ENCODE measurements around the gene ADAM11. TPM values are rescaled to one million over a fixed set of nuclear protein-coding genes. Genes with fewer than 3 reads are reported as not detected.

Gene ADAM11
- total RNA-seq, 2 donors from 2014 or later = 0.42 TPM

DNA sequence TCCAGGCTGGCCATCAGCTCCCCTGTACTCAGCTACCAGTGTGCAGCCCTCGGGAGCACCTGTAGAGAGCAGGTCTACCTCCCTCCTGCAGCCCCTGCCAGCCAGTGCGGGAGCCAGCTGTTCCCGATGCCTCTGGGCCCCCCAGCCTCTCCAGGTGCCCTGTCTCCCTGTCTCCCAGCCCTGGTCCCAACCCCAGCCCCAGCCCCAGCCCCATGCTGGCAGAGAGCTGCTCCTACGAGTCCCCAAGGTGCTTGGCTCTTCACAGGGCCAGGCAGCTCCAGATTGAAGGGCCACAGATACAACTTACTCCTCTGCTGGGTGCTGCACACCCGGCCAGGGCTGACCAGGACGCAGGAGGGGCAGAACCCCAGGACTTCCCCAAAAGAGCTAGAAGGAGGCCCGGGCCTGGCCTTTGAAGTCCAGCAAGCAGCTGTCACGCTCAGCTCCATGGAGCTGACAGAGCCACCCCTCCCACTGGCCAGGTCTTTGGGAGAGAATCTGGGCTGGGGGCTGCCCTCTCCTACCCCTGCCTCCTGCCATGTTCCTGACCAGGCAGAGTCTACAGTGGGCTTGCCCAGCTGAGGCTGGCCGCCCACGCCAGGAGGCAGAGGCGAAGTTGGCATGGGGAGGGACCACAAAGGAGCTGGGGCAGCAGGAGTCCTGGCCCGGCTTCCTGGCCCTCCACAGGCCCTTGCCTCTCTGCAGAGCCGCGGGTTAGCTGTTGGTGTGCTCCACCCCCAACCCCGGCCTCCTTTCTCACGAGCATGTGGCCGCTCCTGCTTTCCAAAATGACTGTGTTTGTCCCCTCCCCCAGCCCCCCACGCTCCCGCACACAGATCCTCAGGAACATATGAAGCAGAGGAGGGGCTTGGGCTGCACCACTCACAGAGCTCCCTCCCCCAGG, 9.5 kb upstream of the ADAM11 start:
- Histone ChIP-seq H3K27me3 (no peaks in the 10 kb centered on the region), H3K27ac (no peak overlapping the region), H3K36me3 (no peaks in the 10 kb centered on the region), H3K4me1 (no peaks in the 10 kb centered on the region), H3K4me3 (no peak overlapping the region), H3K9ac (ENCODE audit: low read depth in 2 of 2, low read length in 2 of 2) (no peak overlapping the region), H3K9me3 (no peaks in the 10 kb centered on the region)
- no peak for DNase-seq
- intact Hi-C loops (cut with DNase I) = no loop called here
- TF ChIP-seq CTCF (IDR thresholded peaks at IDR 0.05) = no peak

- TF ChIP-seq CTCF (IDR thresholded peaks at IDR 0.05) = no peak
- DNase-seq = no peak
- Histone ChIP-seq H3K9me3 (no peaks in the 10 kb centered on the region), H3K36me3 (no peaks in the 10 kb centered on the region), H3K9ac (ENCODE audit: low read depth in 2 of 2, low read length in 2 of 2) (no peak overlapping the region), H3K4me1 (no peaks in the 10 kb centered on the region), H3K27ac (no peak overlapping the region), H3K27me3 (no peaks in the 10 kb centered on the region), H3K4me3 (no peak overlapping the region)
- intact Hi-C loops (cut with DNase I) = no loop called here
These were observed 8.8 kb upstream of the ADAM11 start for GRCh38 chr17:44749980-44750318.

DNA sequence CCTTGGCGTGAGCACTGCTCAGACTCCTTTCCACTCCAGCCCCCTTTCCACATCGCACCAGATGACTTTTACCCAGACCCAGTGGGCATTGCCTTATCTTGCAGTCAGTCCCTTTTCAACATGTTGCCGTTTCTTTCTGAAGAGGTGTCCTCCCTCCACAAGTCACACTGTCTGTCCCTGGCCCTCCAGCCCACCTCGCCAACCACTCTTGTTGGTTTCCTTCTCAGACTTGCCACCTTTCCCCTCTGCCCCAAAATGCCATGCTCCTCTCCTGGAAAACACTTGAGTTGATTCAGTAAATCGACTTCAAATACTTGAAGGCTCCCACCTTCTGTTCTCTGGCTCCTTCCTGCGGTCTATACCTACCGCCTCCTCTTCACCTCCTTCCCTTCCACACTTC, 7.5 kb upstream of the ADAM11 start:
- intact Hi-C loops (cut with DNase I) = no loop called here
- no peak for DNase-seq

DNA sequence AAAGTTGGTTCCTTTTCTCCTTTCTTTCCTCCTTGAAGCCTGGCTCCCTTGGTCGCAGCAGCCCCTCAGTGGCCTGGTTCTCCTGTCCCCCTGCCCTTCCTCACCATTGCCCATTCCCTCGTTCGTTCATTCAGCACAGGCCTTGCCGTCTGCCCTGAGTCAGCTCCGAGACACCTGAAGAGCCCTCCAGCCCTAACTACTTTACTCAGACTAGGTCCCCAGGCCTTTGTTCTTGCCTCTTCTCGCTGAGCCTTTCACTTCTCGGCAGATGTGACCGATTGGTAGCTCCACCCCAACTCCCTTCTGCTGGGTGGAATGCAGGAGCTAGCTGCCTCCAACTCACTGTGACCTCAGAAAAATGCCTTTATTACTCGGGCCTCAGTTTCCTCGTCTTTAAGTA, 7.0 kb upstream of the ADAM11 start:
- no peaks in the 10 kb centered on the region for H3K27me3 ChIP-seq
- intact Hi-C loops (cut with DNase I) = no loop called here
- H3K4me1 ChIP-seq = no peaks in the 10 kb centered on the region
- no peaks in the 10 kb centered on the region for H3K9me3 ChIP-seq
- H3K27ac ChIP-seq = no peak overlapping the region
- no peak for TF ChIP-seq CTCF (IDR thresholded peaks at IDR 0.05)
- H3K4me3 ChIP-seq = no peak overlapping the region
- no peak overlapping the region for H3K9ac ChIP-seq (ENCODE audit: low read depth in 2 of 2, low read length in 2 of 2)
- no peaks in the 10 kb centered on the region for H3K36me3 ChIP-seq
- no peak for DNase-seq

More for the DNA sequence above, 7.5 kb upstream of the ADAM11 start:
- Histone ChIP-seq H3K27ac (no peak overlapping the region), H3K4me1 (no peaks in the 10 kb centered on the region), H3K9ac (ENCODE audit: low read depth in 2 of 2, low read length in 2 of 2) (no peak overlapping the region), H3K4me3 (no peak overlapping the region), H3K36me3 (no peaks in the 10 kb centered on the region), H3K27me3 (no peaks in the 10 kb centered on the region), H3K9me3 (no peaks in the 10 kb centered on the region)
- TF ChIP-seq CTCF (IDR thresholded peaks at IDR 0.05) = no peak

GRCh38 chr17:44752953-44753861, 5.6 kb upstream of the ADAM11 start:
- no peak overlapping the region for H3K4me3 ChIP-seq
- intact Hi-C loops (cut with DNase I) = no loop called here
- peaks cover 3% of the 10 kb centered on the region for H3K27me3 ChIP-seq
- H3K36me3 ChIP-seq = no peaks in the 10 kb centered on the region
- H3K27ac ChIP-seq = no peak overlapping the region
- no peaks in the 10 kb centered on the region for H3K4me1 ChIP-seq
- DNase-seq = no peak
- TF ChIP-seq CTCF (IDR thresholded peaks at IDR 0.05) = no peak
- no peak overlapping the region for H3K9ac ChIP-seq (ENCODE audit: low read depth in 2 of 2, low read length in 2 of 2)
- no peaks in the 10 kb centered on the region for H3K9me3 ChIP-seq

Data from colonic mucosa (tissue), 4 donors.